Measurements from ENCODE around the gene NPAS2.
A peak's percentile ranks its signal among the peaks of the same experiment; 100 is the strongest.

The NPAS2 gene

GRCh38 chr2:100909534-100910081 is 89.7 kb downstream of the NPAS2 start:
- H3K4me3 ChIP-seq (ENCODE audit: low read depth, low read length), result no peak overlapping the region
- TF ChIP-seq, protein P1, sequence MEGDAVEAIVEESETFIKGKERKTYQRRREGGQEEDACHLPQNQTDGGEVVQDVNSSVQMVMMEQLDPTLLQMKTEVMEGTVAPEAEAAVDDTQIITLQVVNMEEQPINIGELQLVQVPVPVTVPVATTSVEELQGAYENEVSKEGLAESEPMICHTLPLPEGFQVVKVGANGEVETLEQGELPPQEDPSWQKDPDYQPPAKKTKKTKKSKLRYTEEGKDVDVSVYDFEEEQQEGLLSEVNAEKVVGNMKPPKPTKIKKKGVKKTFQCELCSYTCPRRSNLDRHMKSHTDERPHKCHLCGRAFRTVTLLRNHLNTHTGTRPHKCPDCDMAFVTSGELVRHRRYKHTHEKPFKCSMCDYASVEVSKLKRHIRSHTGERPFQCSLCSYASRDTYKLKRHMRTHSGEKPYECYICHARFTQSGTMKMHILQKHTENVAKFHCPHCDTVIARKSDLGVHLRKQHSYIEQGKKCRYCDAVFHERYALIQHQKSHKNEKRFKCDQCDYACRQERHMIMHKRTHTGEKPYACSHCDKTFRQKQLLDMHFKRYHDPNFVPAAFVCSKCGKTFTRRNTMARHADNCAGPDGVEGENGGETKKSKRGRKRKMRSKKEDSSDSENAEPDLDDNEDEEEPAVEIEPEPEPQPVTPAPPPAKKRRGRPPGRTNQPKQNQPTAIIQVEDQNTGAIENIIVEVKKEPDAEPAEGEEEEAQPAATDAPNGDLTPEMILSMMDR (IDR thresholded peaks at IDR 0.05; ENCODE audit: control insufficient read depth, extremely low read depth, insufficient read depth), result no peak
- no peak for DNase-seq (ENCODE audit: low read depth)

- TF ChIP-seq, protein P1 (IDR thresholded peaks at IDR 0.05; ENCODE audit: control insufficient read depth, extremely low read depth, insufficient read depth), result no peak
- H3K4me3 ChIP-seq (ENCODE audit: low read depth, low read length), result no peak overlapping the region
- no peak for DNase-seq (ENCODE audit: low read depth)
These were observed 90.2 kb downstream of the NPAS2 start for GRCh38 chr2:100910111-100910510.

DNA sequence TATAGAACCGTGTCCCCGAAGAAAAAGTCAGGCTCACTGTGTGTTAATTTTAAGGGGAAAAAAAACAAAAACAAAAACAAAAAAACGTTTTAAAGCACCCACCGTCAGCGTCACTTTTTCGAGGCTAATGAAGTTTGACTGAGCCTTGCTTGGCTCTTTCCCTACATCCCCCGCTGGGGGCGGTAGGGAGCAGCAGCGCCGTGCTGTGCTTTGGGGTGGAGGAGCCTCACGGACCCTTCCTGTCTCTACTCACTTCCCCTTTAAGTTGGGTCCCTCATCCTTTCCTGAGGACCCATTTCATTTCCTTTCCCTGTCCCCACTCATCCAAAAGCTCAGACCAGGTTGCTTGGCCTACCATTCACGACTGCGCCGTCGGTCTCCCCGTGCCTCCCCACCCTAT is 99.4 kb downstream of the NPAS2 start:
- no peak for DNase-seq (ENCODE audit: low read depth)
- H3K4me3 ChIP-seq (ENCODE audit: low read depth, low read length), result no peak overlapping the region
- TF ChIP-seq, protein P1 (IDR thresholded peaks at IDR 0.05; ENCODE audit: control insufficient read depth, extremely low read depth, insufficient read depth), result 0 out of 2 replicates have a peak, but pooled peaks have one; percentile 6

GRCh38 chr2:100921685-100922161 is 101.8 kb downstream of the NPAS2 start:
- no peak overlapping the region for H3K4me3 ChIP-seq (ENCODE audit: low read depth, low read length)
- DNase-seq (ENCODE audit: low read depth), result no peak
- TF ChIP-seq, protein P1 (IDR thresholded peaks at IDR 0.05; ENCODE audit: control insufficient read depth, extremely low read depth, insufficient read depth), result no peak

GRCh38 chr2:100923461-100924060 is 103.6 kb downstream of the NPAS2 start:
- no peak overlapping the region for H3K4me3 ChIP-seq (ENCODE audit: low read depth, low read length)
- TF ChIP-seq, protein P1 (IDR thresholded peaks at IDR 0.05; ENCODE audit: control insufficient read depth, extremely low read depth, insufficient read depth), result no peak
- no peak for DNase-seq (ENCODE audit: low read depth)

GRCh38 chr2:100924122-100924519 is 104.2 kb downstream of the NPAS2 start:
- no peak overlapping the region for H3K4me3 ChIP-seq (ENCODE audit: low read depth, low read length)
- no peak for DNase-seq (ENCODE audit: low read depth)

More at GRCh38 chr2:100924122-100924519, 104.2 kb downstream of the NPAS2 start:
- TF ChIP-seq, protein P1 (IDR thresholded peaks at IDR 0.05; ENCODE audit: control insufficient read depth, extremely low read depth, insufficient read depth), result no peak

Measured in LNCaP clone FGC (cell line).